CD4-positive, CD25-positive, alpha-beta regulatory T cell (primary cell): ENCODE measurements around the gene TDP1. TPM values are rescaled to one million over a fixed set of nuclear protein-coding genes. Genes with fewer than 3 reads are reported as not detected.
A peak's percentile ranks its signal among the peaks of the same experiment; 100 is the strongest.
"Not testable (repeated sequence)": the region's sequence is repeated elsewhere in the genome, so short reads cannot be mapped to it uniquely, and the experiment has no call there.

Source experiments
- ATAC-seq, 2 donors: fragments of 150-1000 bp; cut with Tn5 transposase; one replicate each; pipeline ENCODE4 v1.10.0; 2021; ENCODE audit warnings: low read depth in 2 of 2, moderate number of reproducible peaks in 2 of 2, moderate library complexity in 1 of 2
- DNase-seq, 3 donors: peaks; one replicate each; pipeline versions ENCODE4 v3.0.0 to v3.0.0-alpha.2; 2012 to 2022; ENCODE audit warnings: mixed read lengths in 1 of 3
- H3K27ac ChIP-seq: one replicate; pipeline ENCODE4 v1.7.0; 2013; ENCODE audit warnings: mild to moderate bottlenecking, low read length; ENCODE audit not compliant: insufficient read depth, poor library complexity, severe bottlenecking
- H3K27me3 ChIP-seq: one replicate; pipeline ENCODE4 v1.7.0; 2013; ENCODE audit warnings: low read length; ENCODE audit not compliant: control insufficient read depth, insufficient read depth
- H3K36me3 ChIP-seq: one replicate; pipeline ENCODE4 v1.7.0; 2013; ENCODE audit warnings: mild to moderate bottlenecking, low read length, moderate library complexity; ENCODE audit not compliant: control insufficient read depth, insufficient read depth
- H3K4me1 ChIP-seq: 2 replicates; pipeline ENCODE4 v1.7.0; 2013; ENCODE audit warnings: mild to moderate bottlenecking, low read length; ENCODE audit not compliant: insufficient read depth, control insufficient read depth, poor library complexity, severe bottlenecking
- H3K4me3 ChIP-seq: one replicate; pipeline ENCODE4 v1.7.0; 2013; ENCODE audit warnings: low read depth, mild to moderate bottlenecking, low read length, moderate library complexity
- H3K9me3 ChIP-seq, 2 experiments: 1 replicate in 1 of 2; 2 replicates in 1 of 2; pipeline ENCODE4 v1.7.0; 2013; ENCODE audit warnings: low read length in 2 of 2, mild to moderate bottlenecking in 1 of 2, moderate library complexity in 1 of 2; ENCODE audit not compliant: control insufficient read depth in 2 of 2
- H3K27ac Mint-ChIP-seq, 3 donors: one replicate each; pipeline ENCODE4 v1.8.0; 2020 to 2022; ENCODE audit warnings: mild to moderate bottlenecking in 3 of 3, mixed read lengths in 3 of 3, moderate library complexity in 2 of 3
- H3K27me3 Mint-ChIP-seq: one replicate; pipeline ENCODE4 v1.8.0; 2022; ENCODE audit warnings: mild to moderate bottlenecking, mixed read lengths
- H3K36me3 Mint-ChIP-seq: one replicate; pipeline ENCODE4 v1.8.0; 2020; ENCODE audit warnings: mixed read lengths
- H3K4me1 Mint-ChIP-seq, 4 donors: one replicate each; pipeline ENCODE4 v1.8.0; 2020 to 2022; ENCODE audit warnings: mixed read lengths in 4 of 4, mild to moderate bottlenecking in 1 of 4
- H3K4me3 Mint-ChIP-seq, 4 donors: one replicate each; pipeline ENCODE4 v1.8.0; 2020 to 2022; ENCODE audit warnings: mild to moderate bottlenecking in 4 of 4, mixed read lengths in 4 of 4, moderate library complexity in 3 of 4
- H3K9me3 Mint-ChIP-seq, 7 donors: one replicate each; pipeline ENCODE4 v1.8.0; 2020 to 2022; ENCODE audit warnings: mixed read lengths in 7 of 7, mild to moderate bottlenecking in 3 of 7, moderate library complexity in 2 of 7
- polyA plus RNA-seq, 4 donors: library from polyadenylated mRNA; unstranded; fragments of 300-500 nt; fragmentation: Illumina TruSeq; gene quantifications; one replicate each; pipeline ENCODE4 v1.2.3, GENCODE V29; 2021
- total RNA-seq: library from RNA; stranded (reverse); gene quantifications from one replicate; pipeline ENCODE4 v1.2.3, GENCODE V29; 2022

Gene TDP1
- total and polyA plus RNA-seq, 5 donors from 2014 or later, result 36.3 to 59.4 (median 44.2) TPM

DNA sequence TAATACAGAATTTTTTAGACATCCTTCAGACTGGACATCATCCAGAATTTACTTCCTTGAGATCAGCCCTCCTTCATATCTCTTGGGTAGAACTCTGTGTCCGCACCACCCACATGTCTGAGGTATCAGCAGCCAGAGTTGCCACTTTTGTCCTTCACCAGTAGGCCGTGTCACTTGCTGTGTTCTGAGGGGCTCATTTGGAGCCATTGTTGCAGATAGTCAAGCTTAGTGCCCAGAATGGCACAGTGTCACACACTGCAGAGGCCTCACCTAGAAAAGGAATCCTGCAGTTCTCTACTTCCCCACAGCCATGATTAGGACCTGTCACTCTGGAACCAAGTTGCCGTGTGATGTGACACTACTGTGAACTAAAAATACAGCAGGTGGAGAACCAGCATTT is 69.2 kb downstream of the TDP1 start:
- Histone ChIP-seq H3K4me1 (no peaks in the 10 kb centered on the region), H3K9me3 (no peaks in the 10 kb centered on the region), H3K27ac (no peak overlapping the region), H3K36me3 (peaks cover 68% of the 10 kb centered on the region), H3K27me3 (no peaks in the 10 kb centered on the region), H3K4me3 (no peak overlapping the region)
- Mint-ChIP-seq H3K36me3 (peaks cover 59% of the 10 kb centered on the region), H3K27ac (no peak overlapping the region), H3K4me1 (peaks cover 0 to 7% (median 2%) of the 10 kb centered on the region in 4 donors), H3K4me3 (no peak overlapping the region), H3K9me3 (no peaks in the 10 kb centered on the region), H3K27me3 (no peaks in the 10 kb centered on the region)
- ATAC-seq, result no peak
- no peak for DNase-seq

DNA sequence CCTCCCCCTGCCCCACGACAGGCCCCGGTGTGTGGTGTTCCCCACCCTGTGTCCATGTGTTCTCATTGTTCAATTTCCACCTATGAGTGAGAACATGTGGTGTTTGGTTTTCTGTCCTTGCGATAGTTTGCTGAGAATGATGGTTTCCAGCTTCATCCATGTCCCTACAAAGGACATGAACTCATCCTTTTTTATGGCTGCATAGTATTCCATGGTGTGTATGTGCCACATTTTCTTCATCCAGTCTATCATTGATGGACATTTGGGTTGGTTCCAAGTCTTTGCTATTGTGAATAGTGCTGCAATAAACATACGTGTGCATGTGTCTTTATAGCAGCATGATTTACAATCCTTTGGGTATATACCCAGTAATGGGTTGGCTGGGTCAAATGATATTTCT is 70.9 kb downstream of the TDP1 start:
- H3K4me1 Mint-ChIP-seq, H3K4me3 Mint-ChIP-seq: not testable (repeated sequence)
- H3K36me3 Mint-ChIP-seq, result peaks cover 59% of the 10 kb centered on the region

DNA sequence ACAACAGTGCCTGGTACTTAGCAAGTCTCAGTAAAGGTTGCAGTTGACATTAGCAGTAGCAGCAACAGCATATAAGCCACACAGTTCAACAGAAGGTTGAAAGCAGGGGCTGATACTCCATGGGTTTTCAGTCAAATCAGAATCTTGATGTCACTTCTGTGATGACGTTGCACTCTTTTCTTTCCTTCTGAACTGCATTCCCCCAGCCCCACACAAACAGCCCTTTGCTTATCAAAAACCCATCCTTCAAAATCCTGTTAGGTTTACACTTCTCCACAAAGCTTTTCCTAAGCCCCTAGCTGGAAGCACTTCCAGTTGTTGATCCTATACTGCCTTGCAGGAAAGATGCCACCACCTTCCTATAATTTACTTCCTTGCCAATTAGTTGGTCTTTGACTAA is 72.1 kb downstream of the TDP1 start:
- DNase-seq, result no peak
- no peak for ATAC-seq
- no peak overlapping the region for H3K27ac ChIP-seq
- H3K9me3 ChIP-seq, result no peaks in the 10 kb centered on the region
- no peaks in the 10 kb centered on the region for H3K27me3 ChIP-seq
- Mint-ChIP-seq H3K27me3 (no peaks in the 10 kb centered on the region), H3K27ac (peak overlapping the region in 1 of 3 donors; percentile 10), H3K4me3 (no peak overlapping the region), H3K36me3 (peaks cover 57% of the 10 kb centered on the region), H3K4me1 (peaks cover 0 to 7% (median 4%) of the 10 kb centered on the region in 4 donors), H3K9me3 (no peaks in the 10 kb centered on the region)
- no peaks in the 10 kb centered on the region for H3K4me1 ChIP-seq
- peaks cover 76% of the 10 kb centered on the region for H3K36me3 ChIP-seq
- H3K4me3 ChIP-seq, result no peak overlapping the region

More for the DNA sequence above, 70.9 kb downstream of the TDP1 start:
- H3K4me1 ChIP-seq, H3K4me3 ChIP-seq, H3K27ac Mint-ChIP-seq, H3K27me3 ChIP-seq, DNase-seq, H3K27ac ChIP-seq, H3K27me3 Mint-ChIP-seq, H3K9me3 Mint-ChIP-seq, ATAC-seq, H3K9me3 ChIP-seq: not testable (repeated sequence)
- H3K36me3 ChIP-seq, result peaks cover 76% of the 10 kb centered on the region

DNA sequence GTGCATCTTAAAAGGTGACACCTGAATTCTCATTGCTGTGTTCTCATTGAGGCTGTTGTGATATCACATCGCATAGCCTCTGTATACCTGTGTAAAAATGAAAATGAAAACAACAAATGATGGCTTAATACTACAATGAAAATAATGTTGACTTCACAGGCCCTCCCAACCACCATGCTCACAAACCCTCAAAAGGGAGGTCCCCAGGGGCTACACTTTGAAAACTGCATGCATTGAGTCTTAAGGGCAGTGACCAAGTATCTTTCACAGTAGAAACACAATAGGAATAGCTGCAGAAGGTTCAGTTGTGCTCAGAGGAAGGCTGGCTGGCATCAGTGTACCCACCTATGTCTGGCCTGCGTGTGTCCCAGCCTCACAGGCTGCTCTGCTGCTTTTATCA is 78.4 kb downstream of the TDP1 start:
- DNase-seq (no peak), ATAC-seq (no peak)
- no peaks in the 10 kb centered on the region for H3K9me3 ChIP-seq
- H3K27me3 ChIP-seq, result no peaks in the 10 kb centered on the region
- H3K9me3 Mint-ChIP-seq, result no peaks in the 10 kb centered on the region
- H3K4me3 Mint-ChIP-seq, result no peak overlapping the region
- no peaks in the 10 kb centered on the region for H3K4me1 ChIP-seq
- no peaks in the 10 kb centered on the region for H3K27me3 Mint-ChIP-seq
- H3K4me3 ChIP-seq, result no peak overlapping the region
- H3K36me3 Mint-ChIP-seq, result peaks cover 53% of the 10 kb centered on the region
- no peak overlapping the region for H3K27ac ChIP-seq
- H3K27ac Mint-ChIP-seq, result peak overlapping the region in 2 of 3 donors; percentile 41 to 55
- H3K4me1 Mint-ChIP-seq, result peaks cover 0 to 7% (median 2%) of the 10 kb centered on the region in 4 donors
- H3K36me3 ChIP-seq, result peaks cover 66% of the 10 kb centered on the region

DNA sequence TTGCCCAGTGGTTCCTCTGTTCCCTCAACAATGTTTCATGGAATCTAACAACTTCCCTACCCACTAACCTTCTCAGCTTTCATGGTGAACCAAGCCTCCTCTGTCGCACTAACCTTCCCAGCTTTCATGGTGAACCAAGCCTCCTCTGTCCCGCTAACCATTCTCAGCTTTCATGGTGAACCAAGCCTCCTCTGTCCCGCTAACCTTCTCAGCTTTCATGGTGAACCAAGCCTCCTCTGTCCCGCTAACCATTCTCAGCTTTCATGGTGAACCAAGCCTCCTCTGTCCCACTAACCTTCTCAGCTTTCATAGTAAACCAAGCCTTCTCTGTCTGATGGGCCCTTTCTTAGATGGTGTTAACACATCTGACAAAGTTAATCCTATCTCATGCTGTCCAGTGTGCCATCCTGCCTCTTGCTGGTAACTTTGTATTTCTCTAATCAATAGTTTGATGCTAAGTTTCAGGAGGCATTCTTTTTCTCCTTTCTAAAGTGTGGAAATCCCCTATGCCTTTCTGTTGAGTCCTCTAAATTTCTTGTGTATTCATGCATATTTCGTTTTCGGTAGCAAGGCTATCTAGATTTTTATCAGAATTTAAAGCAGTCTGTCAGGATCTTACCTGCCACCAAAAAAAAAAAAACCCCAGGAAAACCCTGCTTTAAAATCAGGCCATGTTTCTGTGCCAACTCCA is 79.3 kb downstream of the TDP1 start:
- ATAC-seq (no peak), DNase-seq (no peak)
- Histone ChIP-seq H3K27me3 (no peaks in the 10 kb centered on the region), H3K27ac (no peak overlapping the region), H3K4me1 (no peaks in the 10 kb centered on the region), H3K4me3 (no peak overlapping the region), H3K9me3 (no peaks in the 10 kb centered on the region), H3K36me3 (peaks cover 65% of the 10 kb centered on the region)
- Mint-ChIP-seq H3K9me3 (no peaks in the 10 kb centered on the region), H3K27ac (peak overlapping the region in 2 of 3 donors; percentile 4 to 85), H3K4me1 (peaks cover 0 to 7% (median 2%) of the 10 kb centered on the region in 4 donors), H3K36me3 (peaks cover 59% of the 10 kb centered on the region), H3K4me3 (no peak overlapping the region), H3K27me3 (no peaks in the 10 kb centered on the region)

DNA sequence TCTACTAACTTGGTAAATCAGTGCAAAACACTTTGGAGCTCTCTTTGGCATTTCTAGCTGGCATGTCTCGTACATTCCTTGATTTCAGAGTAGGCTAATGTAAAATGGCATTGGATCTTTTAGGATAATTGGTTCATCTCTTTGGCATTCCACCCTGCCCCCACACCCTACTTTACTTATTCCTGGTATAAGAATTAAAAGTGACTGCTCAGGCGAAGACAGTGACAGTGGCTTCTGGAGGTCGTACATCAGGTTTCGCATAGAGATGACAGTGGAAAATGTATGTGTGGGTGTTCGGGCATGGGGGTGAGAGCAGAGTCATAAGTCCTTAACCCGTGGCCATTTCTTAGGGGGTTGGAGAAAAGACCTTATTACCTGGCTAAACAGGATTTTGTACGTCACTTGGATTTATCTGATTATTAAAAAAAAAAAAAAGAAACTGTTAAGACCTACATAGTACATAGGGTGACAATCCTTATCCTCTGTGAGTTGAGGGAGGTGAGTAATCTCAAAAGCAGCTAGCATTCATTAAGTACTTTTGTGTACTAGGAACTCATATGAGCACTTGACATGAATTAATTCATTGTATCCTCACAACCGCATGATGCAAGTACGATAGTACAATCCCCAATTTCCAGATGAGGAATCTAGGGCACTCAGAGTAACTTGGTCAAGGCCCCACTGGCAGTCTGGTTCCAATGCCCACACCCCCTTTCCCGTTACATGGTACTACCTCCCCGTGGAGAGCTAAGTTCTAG is 83.7 kb downstream of the TDP1 start:
- H3K9me3 ChIP-seq, result no peaks in the 10 kb centered on the region
- H3K9me3 Mint-ChIP-seq, result no peaks in the 10 kb centered on the region
- no peak overlapping the region for H3K4me3 ChIP-seq
- H3K4me3 Mint-ChIP-seq, result no peak overlapping the region
- no peak overlapping the region for H3K27ac ChIP-seq
- no peaks in the 10 kb centered on the region for H3K27me3 Mint-ChIP-seq
- H3K27ac Mint-ChIP-seq, result no peak overlapping the region
- ATAC-seq (no peak), DNase-seq (no peak)
- peaks cover 0 to 3% (median 0%) of the 10 kb centered on the region in 4 donors for H3K4me1 Mint-ChIP-seq
- H3K4me1 ChIP-seq, result no peaks in the 10 kb centered on the region
- H3K36me3 Mint-ChIP-seq, result peaks cover 62% of the 10 kb centered on the region
- H3K27me3 ChIP-seq, result no peaks in the 10 kb centered on the region
- H3K36me3 ChIP-seq, result peaks cover 55% of the 10 kb centered on the region

DNA sequence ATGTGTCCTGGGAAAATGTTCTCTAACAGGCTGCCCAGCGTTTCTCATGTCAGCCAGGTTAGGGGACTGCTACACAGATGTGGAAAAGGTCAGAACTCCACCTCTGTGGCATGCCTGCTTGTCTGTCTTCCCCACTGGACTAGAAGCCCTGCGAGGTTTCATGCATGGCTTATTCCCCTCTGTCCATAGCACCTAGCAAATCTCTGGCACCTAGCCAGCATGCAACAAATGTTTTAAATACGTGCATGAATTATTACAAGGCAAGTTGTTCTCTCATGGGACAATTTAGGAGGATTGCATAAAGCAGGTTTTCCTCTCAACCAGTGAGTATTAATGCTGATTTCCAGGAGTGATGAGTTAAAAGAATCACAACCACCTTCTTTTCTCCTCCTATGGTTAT is 84.7 kb downstream of the TDP1 start:
- H3K27ac ChIP-seq, result no peak overlapping the region
- no peak overlapping the region for H3K4me3 ChIP-seq
- Mint-ChIP-seq H3K27me3 (no peaks in the 10 kb centered on the region), H3K9me3 (no peaks in the 10 kb centered on the region), H3K4me1 (no peaks in the 10 kb centered on the region), H3K27ac (peak overlapping the region in 1 of 3 donors; percentile 3), H3K4me3 (no peak overlapping the region), H3K36me3 (peaks cover 59% of the 10 kb centered on the region)
- no peaks in the 10 kb centered on the region for H3K9me3 ChIP-seq
- peaks cover 56% of the 10 kb centered on the region for H3K36me3 ChIP-seq
- DNase-seq (no peak), ATAC-seq (no peak)
- no peaks in the 10 kb centered on the region for H3K4me1 ChIP-seq
- H3K27me3 ChIP-seq, result no peaks in the 10 kb centered on the region
